HK-2 (cell line): ENCODE measurements around the gene CDH4.
"Not testable (repeated sequence)": the region's sequence is repeated elsewhere in the genome, so short reads cannot be mapped to it uniquely, and the experiment has no call there.

ENCODE experiments used
- DNase-seq: peaks from one replicate; pipeline ENCODE4 v3.0.0-alpha.2; 2018; ENCODE audit not compliant: unreplicated experiment

The CDH4 gene

GRCh38 chr20:61841551-61841950 lies 589.5 kb downstream of the CDH4 start:
- DNase-seq, result no peak

DNA sequence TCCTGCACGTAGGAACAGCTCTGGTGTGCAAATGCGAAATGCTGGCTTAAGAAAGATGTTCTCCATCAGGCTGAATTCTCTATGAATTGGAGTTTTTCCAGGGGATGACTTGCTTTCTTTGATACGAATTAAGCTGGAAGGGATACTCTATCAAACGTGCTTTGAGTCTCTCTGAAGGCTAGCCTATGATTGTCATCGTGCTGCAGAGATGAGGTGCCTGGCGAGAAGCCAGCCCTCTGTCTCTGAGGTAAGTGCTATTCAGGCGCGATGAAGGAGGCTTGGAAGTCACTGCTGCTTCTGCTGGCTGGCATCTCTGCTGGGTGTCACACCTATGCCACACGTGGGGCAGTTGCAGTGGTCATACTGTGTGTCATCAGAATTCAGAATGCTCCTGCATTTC lies 589.9 kb downstream of the CDH4 start:
- no peak for DNase-seq

DNA sequence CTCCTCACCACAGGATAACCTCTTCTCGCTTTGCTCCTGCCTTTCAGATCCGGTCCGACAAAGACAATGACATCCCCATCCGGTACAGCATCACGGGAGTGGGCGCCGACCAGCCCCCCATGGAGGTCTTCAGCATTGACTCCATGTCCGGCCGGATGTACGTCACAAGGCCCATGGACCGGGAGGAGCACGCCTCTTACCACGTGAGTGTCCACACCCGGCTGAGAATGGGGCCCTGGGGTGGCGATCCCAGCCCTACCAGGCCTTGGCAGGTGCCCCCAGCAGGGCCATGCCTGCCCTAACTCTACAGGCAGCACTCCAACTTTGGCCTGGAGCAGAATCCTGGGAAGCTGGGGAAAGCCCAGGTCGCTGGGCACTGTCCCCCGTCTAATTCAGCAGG lies 592.6 kb downstream of the CDH4 start:
- DNase-seq, result no peak

GRCh38 chr20:61845233-61845671 lies 593.2 kb downstream of the CDH4 start:
- no peak for DNase-seq

- no peak for DNase-seq
Observed at GRCh38 chr20:61846074-61846473, 594.0 kb downstream of the CDH4 start.

GRCh38 chr20:61846741-61847419 lies 594.8 kb downstream of the CDH4 start:
- DNase-seq, result no peak

DNA sequence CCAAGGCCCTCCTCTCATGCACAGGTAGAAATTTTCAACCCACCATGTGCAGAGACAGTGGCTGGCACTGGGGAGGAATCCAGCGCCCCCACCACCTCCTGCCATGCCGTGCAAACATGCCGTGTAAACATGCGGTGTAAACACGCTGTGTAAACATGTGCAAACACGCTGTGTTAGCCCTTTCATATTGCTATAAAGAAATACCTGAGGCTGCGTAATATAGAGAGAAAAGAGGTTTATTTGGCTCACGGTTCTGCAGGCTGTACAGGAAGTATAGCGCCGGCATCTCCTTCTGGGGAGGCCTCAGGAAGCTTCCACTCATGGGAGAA lies 595.3 kb downstream of the CDH4 start:
- no peak for DNase-seq

GRCh38 chr20:61847986-61848385 lies 595.9 kb downstream of the CDH4 start:
- no peak for DNase-seq

- DNase-seq, result no peak
Observed at GRCh38 chr20:61848851-61849250, 596.8 kb downstream of the CDH4 start.

DNA sequence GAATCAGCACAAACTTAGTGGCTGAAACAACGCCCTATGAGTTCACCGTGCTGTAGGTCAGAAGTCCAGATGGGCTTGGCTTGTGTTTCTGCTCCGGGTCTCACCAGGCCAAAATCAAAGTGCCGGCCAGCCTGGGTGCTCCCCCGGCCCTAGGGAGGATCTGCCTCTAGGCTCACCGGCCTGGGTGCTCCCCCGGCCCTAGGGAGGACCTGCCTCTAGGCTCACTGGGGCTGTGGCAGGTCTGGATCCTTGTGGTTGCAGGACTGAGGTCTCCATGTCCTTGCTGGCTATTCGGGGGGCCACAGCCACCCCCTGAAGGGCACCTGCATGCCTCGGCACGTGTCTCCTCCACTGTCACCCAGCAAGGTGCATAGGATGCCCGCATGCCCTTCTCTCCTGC lies 597.3 kb downstream of the CDH4 start:
- DNase-seq, result no peak

DNA sequence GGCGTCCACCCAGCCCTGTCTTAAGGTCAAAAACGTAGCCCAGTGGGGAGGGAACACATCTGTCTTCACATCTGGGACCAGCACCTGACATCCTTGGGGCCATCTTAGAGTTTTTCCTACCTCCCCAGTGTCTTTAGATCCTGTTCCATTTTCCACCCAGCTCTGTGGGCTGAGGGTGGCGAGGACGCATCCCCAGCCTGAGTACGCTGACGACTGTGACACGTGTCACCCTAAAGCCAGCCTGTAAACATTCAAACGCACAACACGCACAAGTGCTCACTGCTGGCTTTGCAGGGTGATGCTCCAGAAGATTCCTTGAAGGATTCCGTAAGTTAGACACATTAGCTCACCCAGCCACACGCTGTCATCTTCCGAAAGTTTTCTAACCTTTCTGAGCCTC lies 597.8 kb downstream of the CDH4 start:
- DNase-seq, result no peak

DNA sequence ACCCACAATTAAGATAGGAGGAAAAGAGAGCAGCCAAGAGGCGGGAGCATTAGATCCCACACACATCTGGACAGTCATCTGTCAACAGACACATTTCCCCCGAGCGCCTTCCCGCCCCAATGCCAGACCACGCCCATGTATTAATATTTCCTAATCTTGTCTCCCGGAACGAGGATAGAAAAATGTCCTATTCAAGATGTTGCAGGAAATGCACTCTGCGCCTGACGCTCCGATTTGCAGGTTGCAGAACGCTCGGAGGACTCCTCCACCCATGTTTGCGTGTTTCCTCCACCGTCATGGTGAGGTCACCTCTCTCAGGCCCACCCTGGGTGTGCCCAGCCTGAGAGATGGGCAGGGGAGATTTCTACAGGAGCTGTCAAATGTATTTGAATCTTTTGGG lies 598.4 kb downstream of the CDH4 start:
- no peak for DNase-seq

DNA sequence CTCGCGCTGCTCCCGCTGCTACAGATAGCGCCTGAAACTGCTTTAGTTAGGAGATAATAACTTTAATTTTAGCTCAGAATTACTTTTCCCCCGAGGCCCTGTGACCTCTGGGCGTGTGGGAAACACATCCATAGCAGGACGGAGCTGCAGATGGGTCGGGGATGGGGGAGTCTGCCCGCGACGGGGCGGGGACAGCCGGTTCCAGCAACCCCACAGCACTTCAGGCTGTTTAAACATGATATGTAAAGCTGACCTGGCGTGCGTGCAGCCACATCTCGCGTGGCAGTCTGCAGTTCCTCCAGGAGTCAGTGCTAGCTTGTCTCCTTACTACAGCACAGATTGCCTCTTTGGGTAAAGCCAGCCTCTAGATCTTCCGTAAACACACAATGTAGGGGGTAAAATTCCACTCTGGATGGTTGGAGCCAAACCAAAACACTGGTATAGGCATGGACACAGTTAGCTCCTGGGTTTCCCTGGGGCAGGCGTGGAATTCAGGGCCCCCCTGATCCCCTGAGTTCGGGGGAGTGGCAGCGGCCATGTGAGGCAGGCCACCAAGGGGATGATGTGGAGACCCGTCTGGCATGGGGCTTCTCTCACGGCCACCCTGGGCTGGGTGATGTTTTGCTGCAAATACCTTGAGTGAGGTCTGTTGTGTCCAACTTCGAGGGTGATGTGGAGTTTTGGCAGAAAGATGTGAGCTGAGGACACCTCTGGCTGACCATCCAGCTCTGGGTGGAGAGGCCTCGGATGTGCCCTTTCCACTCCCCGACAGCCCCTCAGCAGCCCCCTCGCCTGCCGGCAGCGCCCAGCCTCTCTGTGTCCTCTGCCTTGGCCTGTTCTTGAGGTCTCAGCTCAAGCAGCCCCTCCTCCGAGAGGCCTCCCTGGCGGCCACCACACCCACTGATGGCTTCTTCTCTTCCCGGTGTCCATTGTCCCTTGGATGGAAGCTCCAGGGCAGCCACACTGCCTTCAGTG lies 599.2 kb downstream of the CDH4 start:
- DNase-seq, result no peak

GRCh38 chr20:61852268-61853072 lies 600.4 kb downstream of the CDH4 start:
- no peak for DNase-seq

- no peak for DNase-seq
Observed at GRCh38 chr20:61853073-61854005, 601.3 kb downstream of the CDH4 start.

DNA sequence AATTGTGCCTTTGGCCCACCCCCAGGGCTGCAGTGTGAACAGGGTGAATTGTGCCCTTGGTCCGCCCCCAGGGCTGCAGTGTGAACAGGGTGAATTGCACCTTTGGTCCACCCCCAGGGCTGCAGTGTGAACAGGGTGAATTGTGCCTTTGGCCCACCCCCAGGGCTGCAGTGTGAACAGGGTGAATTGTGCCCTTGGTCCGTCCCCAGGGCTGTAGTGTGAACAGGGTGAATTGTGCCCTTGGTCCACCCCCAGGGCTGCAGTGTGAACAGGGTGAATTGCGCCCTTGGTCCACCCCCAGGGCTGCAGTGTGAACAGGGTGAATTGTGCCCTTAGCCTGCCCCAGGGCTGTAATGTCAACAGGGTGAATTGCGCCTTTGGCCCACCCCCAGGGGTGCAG lies 602.5 kb downstream of the CDH4 start:
- not testable (repeated sequence) for DNase-seq

- DNase-seq, result no peak
Observed at GRCh38 chr20:61855286-61855685, 603.2 kb downstream of the CDH4 start.

- DNase-seq, result no peak
Observed at GRCh38 chr20:61856626-61857413, 604.8 kb downstream of the CDH4 start.

GRCh38 chr20:61857414-61857775 lies 605.3 kb downstream of the CDH4 start:
- DNase-seq, result no peak

- DNase-seq, result no peak
Observed at GRCh38 chr20:61857884-61858283, 605.8 kb downstream of the CDH4 start.
